Ramos (cell line): Measurements from ENCODE around the gene PDZD4.

ENCODE experiments used
- in situ Hi-C: fragments of 300-500 bp; cut with MboI; formaldehyde crosslinking; loops from one replicate; pipeline ENCODE4 v1.14.3; 2022; ENCODE audit warnings: low sequenced_read_pairs; ENCODE audit not compliant: unreplicated experiment

The PDZD4 gene

DNA sequence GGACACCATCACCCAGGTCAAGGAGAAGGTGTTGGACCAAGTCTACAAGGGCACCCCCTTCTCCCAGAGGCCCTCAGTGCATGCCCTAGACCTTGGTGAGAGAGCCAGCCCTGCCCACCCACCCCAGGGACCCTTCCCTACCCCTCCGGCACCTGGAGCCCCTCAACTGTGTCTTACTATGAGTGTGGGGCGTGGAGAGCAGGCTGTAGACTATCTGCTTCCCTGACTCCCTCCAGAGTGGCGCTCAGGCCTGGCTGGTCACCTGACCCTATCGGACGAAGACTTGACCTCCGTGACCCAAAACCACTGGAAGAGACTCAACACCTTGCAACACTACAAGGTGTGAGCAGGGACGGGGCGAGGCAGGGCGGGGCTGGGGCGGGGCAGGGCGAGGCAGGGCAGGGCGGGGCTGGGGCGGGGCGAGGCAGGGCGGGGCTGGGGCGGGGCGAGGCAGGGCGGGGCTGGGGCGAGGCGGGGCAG is 54.2 kb downstream of the PDZD4 start:
- in situ Hi-C loops = no loop called here

DNA sequence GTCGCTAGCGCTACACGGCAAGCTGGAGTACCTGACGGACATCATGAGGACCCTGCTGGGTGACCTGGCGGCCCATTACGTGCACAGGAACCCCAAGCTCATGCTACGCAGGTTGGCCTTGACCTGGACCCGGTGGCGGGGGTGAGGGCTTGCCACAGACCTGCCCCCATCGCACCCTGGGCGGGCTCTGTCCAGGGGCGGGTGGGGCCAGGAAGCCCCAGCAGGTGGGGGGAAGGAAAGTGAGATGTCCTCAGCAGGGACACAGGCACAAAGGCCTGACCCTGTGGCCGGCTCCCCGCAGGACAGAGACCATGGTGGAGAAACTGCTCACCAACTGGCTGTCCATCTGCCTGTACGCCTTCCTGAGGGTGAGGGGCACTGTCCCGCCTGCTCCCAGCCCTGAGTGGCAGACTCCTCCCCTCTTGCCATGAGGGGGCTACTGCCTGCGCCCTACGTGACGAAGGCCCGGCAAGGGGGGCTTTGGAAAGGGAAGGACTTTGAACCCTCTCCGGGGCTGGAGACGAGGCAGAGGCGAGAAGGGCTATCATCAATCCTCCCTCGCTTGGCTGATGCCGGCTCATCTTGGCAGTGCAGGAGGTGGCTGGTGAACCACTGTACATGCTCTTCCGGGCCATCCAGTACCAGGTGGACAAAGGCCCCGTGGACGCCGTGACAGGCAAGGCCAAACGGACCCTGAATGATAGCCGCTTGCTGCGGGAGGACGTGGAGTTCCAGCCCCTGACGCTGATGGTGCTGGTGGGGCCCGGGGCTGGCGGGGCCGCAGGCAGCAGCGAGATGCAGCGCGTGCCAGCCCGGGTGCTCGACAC is 54.8 kb downstream of the PDZD4 start:
- in situ Hi-C loops = no loop called here

DNA sequence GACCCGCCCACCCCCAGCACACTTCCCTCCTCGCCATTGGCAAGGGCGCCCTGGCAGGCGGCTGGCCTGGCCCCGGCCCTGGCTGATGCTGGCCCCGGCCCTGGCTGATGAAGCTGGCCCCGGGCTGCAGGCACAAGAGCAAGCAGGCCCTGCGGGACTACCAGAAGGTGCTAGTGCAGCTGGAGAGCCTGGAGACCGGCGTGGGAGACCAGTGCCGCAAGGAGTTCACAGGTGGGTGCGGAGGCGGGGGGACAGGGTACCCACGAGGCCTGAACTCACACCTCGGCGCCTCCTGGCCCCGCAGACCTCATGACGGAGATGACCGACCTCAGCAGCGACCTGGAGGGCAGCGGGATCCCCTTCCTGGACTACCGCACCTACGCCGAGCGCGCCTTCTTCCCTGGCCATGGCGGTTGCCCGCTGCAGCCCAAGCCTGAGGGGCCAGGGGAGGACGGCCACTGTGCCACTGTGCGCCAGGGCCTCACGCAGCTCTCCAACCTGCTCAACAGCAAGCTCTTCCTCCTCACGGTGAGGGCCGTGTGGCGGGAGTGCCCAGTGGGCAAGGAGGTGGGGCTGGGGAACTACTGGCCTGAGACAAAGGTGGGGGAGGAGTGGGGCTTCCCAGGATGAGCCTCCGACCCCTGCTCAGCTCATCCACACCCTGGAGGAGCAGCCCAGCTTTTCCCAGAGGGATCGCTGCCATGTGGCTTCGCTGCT is 55.6 kb downstream of the PDZD4 start:
- in situ Hi-C loops = no loop called here

DNA sequence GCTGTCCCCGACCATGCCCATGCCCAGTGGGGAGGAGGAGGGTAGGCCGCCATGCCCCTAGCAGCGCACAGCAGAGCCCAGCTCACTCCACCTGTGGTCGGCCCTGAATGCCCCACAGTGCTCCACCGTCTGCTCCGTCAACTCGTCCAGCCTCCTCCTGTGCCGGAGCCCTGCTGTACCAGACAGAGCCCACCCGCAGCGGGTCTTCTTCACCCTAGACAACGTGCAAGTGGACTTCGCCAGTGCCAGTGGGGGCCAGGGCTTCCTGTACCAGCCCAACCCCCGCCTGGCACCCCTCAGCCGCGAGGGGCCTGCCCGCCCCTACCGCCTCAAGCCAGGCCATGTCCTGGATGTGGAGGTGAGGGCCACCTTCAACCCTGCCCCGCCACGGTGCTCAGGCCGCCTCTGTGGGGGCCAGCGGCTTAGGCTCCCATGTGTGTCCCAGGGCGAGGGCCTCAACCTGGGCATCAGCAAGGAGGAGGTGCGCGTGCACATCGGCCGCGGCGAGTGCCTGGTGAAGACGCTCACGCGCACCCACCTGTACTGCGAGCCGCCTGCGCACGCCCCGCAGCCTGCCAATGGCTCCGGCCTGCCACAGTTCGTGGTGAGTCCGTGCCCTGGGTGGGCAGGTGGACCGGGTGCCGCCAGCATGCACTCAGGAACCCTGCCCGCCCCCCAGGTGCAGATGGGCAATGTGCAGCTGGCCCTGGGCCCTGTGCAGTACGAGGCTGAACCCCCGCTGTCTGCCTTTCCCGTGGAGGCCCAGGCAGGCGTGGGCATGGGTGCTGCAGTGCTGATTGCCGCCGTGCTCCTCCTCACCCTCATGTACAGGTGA is 56.4 kb downstream of the PDZD4 start:
- in situ Hi-C loops = no loop called here

DNA sequence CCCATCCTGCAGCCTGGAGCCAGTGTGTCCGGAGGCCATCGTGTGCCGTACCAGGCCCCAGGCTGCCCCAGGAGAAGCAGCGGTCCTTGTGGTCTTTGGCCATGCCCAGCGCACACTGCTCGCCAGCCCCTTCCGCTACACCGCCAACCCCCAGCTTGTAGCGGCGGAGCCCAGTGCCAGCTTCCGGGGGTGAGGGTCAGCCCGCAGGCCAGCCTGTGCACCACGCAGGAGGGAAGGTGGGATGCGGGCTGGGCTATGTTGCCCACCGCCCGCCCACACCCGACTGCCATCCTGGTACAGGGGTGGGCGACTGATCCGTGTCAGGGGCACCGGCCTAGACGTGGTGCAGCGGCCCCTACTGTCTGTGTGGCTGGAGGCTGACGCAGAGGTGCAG is 57.1 kb downstream of the PDZD4 start:
- in situ Hi-C loops = no loop called here

DNA sequence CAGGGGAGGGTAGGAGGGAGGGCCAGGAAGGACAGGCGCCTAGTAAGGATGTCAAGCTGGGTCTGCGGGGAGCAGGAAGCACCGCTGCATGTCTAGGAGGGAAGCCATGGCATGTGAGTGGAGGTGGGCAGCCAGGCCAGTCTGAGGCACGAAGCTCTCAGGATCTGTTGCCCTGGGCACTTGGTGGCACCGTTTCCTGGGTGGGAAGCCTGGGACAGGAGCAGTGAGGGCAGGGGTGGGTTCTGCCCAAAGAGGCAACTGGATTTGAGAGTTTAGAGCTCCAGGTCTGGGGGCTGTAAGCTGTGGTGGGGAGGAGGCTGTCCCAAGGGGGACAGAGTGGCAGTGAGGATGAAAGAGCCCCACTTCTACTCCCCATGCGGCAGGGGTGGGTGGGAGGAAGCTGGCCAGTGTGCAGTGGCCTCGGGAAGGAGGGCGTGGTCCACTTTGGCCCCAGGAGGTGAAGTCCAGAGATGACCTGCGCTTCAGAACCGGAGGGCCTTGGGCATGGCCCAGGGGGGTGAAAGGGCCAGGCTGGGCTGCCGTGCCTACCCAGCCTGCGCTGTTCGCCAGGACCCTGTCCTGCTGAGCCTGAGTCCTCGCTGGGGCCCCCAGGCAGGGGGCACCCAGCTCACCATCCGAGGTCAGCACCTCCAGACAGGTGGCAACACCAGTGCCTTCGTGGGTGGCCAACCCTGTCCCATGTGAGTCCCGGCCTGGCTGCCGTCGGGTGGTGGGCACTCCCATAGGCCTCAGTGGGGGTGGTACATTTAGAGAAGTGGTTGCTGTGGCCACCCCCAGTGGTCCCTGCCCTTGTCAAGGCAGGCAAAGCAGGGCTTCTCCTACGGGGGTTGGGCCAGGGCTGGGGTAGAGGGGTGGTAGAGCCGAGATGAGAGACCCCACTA is 57.8 kb downstream of the PDZD4 start:
- in situ Hi-C loops = no loop called here

DNA sequence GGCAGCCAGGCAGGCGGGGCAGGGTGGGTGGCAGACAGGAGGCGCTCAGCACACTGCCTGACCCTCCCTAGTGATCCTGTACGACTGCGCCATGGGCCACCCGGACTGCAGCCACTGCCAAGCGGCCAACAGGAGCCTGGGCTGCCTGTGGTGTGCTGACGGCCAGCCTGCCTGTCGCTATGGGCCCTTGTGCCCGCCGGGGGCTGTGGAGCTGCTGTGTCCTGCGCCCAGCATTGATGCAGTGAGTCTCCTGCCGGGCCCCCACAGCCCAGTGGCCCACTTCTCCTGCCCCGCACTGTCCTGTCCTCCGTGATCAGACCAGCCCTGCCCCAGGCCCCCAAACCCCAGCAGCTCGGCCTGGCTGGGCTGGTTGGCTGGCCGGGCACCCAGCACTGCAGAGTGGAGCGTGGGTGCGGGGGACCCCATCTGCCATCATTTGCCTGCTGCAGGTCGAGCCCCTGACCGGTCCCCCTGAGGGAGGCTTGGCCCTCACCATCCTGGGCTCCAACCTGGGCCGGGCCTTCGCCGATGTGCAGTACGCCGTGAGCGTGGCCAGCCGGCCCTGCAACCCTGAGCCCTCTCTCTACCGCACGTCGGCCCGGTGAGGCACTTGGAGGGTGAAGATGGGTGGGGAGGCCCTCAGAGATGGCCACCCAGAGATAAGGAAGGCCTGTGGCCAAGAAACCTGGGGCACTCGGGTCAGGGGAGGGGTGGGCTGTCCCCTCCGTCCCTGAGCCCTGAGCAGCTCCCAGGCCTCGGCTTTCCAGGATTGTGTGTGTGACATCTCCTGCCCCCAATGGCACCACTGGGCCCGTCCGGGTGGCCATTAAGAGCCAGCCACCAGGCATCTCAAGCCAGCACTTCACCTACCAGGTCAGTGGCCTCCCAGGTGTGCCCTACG is 58.7 kb downstream of the PDZD4 start:
- in situ Hi-C loops = no loop called here

DNA sequence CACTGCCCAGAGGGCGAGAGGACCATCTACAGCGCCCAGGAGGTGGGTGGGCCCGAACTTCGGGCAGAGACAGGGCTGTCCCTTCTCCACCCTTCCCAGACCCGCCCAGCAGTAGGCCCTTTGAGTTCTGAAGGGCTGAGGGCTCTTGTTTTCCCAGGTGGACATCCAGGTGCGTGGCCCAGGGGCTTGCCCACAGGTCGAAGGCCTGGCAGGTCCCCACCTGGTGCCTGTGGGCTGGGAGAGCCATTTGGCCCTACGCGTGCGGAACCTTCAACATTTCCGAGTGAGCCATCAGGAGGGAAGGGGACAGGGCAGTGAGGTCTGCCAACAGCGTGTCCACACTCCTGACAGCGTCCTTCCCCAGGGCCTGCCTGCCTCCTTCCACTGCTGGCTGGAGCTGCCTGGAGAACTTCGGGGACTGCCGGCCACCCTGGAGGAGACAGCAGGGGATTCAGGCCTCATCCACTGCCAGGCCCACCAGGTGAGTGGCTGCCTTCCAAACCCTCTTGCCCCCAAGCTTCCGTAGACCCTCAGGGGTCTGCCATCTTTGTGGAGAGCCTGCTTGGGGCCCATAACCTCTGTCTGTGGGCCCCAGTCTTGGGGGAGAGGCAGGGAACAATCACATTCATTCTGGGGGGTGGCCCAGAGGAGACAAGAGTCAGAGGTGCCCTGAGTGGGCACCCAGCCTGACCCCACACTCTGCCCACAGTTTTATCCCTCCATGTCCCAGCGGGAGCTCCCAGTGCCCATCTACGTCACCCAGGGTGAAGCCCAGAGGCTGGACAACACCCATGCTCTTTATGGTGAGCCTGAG is 59.5 kb downstream of the PDZD4 start:
- in situ Hi-C loops = no loop called here

DNA sequence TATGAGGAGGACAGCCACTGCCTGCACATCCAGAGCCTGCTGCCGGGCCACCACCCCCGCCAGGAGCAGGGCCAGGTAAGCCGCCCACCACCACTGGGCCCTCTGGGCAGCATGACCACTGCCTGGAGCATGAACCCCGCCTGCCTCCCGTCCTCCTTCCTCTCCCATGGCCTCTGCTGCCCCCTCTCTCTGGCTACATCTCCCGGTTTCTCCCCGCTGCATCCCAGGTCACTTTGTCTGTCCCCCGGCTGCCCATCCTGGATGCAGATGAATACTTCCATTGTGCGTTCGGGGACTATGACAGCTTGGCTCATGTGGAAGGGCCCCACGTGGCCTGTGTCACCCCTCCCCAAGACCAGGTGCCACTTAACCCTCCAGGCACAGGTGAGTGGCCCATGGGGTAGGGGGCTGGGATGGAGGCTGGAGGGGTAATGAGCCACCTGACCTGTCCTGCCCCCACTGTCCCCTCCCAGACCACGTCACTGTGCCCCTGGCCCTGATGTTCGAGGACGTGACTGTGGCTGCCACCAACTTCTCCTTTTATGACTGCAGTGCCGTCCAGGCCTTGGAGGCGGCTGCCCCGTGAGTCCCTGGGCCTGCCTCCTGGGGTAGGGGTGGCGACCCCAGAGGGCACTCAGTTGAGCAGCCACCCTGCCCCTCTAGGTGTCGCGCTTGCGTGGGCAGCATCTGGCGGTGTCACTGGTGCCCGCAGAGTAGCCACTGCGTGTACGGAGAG is 60.3 kb downstream of the PDZD4 start:
- in situ Hi-C loops = loop anchor here (10.0 kb wide), 1 partner anchor 185 kb away; no protein-coding TSS in a partner anchor

DNA sequence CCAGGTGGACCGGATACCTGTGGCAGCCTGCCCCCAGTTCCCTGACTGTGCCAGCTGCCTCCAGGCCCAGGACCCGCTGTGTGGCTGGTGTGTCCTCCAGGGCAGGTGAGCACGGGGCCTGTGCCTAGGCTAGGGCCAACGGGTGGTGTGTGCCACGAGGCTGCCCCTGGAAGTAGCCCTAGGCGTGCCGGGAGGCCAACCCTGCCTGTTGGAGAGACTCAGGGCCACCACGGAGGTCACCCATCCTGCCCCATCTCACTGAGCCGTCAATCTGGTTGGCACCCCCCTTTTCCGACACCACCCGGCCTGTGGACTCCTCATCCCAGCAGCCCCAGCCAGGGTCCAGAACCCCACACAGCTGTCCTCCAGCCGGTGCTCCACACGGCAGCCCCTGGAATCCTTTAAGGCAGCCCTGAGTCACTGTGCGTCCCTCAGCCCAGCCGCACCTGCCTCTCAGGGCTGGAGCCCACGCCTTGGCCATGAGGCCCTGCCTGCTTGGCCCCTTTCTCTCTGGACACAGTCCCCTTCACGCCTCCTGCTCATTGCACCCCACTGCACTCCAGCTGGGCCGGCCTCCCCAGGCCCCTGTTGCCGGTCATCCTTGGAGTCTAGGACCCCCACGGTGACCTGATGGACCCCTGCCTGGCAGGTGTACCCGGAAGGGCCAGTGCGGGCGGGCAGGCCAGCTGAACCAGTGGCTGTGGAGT is 61.0 kb downstream of the PDZD4 start:
- in situ Hi-C loops = loop anchor here (10.0 kb wide), 1 partner anchor 185 kb away; no protein-coding TSS in a partner anchor

DNA sequence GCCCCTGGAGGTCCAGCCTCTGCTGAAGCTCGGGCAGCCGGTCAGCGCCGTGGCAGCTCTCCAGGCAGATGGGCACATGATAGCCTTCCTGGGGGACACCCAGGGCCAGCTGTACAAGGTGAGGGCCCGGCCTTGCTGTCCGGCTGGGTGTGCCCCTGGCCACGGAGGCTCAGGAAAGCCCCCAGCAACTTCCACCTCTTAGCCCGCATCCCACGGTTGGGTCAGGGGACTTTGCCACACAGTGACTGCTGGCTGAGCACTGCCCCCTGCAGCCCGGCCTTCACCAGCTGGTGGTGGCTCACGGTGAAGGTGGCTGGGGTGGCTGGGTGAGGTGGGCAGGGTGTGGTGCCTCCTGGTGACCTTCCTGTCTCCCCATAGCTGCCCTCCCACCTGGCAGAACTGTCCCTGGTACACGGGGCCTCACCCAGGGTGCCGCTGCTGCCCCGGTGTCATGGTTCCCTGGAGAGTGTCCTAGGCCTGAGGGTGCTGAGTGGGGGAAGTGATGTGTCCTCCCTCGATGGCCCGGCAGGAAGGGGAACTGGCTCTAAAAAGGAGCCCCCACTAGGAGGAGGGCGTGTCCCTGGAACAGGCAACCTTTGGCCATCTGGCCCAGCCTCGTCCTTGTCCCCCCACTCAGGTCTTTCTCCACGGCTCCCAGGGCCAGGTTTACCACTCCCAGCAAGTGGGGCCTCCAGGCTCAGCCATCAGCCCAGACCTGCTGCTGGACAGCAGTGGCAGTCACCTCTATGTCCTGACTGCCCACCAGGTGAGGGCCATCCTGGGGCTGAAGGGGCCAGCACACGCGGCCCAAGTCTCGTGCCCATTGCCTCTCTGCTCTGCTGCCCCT is 61.8 kb downstream of the PDZD4 start:
- in situ Hi-C loops = loop anchor here (10.0 kb wide), 1 partner anchor 186 kb away; no protein-coding TSS in a partner anchor

DNA sequence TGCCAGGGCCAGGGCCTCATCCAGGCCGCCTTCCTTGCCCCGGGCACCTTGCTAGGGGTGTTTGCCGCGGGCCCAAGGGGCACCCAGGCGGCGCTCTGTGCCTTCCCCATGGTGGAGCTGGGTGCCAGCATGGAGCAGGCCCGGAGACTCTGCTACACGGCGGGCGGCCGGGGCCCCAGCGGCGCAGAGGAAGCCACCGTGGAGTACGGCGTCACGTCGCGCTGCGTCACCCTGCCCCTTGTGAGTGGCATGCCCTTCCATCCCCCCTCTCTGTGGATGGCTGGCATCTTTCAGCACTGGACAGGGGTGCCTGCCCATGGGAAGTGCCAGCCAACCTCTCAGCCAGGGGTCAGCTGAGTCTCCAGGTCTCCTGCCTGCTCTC is 62.7 kb downstream of the PDZD4 start:
- in situ Hi-C loops = loop anchor here (10.0 kb wide), 1 partner anchor 187 kb away; no protein-coding TSS in a partner anchor

DNA sequence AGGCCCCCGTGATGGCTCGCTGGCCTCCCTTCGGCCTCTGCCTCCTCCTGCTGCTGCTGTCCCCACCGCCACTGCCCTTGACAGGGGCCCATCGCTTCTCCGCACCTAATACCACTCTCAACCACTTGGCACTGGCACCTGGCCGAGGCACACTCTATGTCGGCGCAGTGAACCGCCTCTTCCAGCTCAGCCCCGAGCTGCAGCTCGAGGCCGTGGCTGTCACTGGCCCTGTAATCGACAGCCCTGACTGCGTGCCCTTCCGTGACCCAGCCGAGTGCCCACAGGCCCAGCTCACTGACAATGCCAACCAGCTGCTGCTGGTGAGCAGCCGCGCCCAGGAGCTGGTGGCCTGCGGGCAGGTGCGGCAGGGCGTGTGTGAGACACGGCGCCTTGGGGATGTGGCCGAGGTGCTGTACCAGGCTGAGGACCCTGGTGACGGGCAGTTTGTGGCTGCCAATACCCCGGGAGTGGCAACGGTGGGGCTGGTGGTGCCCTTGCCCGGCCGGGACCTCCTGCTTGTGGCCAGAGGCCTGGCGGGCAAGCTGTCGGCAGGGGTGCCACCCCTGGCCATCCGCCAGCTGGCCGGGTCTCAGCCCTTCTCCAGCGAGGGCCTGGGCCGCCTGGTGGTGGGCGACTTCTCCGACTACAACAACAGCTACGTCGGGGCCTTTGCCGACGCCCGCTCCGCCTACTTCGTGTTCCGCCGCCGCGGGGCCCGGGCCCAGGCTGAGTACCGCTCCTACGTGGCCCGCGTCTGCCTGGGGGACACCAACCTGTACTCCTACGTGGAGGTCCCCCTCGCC is 63.3 kb downstream of the PDZD4 start:
- in situ Hi-C loops = loop anchor here (10.0 kb wide), 1 partner anchor 188 kb away; no protein-coding TSS in a partner anchor

DNA sequence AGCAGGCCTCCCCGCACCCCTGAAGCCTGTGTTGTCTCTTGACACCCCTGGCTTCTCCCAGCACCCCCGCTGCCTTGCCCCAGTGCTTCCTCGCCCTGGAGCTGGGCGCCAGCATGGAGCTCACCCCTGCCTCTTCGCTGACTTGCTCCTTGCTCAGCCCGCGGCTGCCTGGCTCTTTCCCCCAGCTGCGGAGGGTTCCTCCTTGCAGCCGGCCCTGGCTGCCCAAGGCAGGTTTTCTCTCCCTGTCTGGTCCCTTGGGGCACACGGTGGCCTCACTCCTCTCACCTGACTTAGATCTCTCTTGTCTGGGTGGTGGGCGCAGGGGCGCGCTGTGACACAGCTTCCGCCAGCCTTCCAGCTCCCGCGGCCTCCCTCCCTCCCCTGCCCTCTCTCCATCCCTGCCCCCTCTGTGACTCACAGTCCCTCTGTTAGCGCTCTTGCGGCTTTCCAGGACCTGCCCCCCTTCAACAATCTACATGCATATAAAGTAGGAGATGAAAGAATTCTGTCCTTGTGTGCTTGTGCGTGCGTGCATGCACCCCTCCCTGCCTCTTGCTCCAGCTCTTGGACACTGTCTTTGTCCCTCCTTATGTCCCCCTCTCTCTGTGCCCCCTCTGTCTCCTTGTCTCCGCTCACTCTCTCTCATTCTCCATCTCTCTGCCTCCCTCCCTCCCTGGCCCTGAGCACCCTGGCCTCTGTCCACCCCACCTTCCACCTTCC is 64.1 kb downstream of the PDZD4 start:
- in situ Hi-C loops = loop anchor here (10.0 kb wide), 1 partner anchor 189 kb away; no protein-coding TSS in a partner anchor
